ENCODE measurements around the gene GCSAM. TPM values are rescaled to one million over a fixed set of nuclear protein-coding genes. Genes with fewer than 3 reads are reported as not detected.

Gene GCSAM
- total RNA-seq, 1 donor from 2014 or later: 0.52 TPM

- no peaks in the 10 kb centered on the region for H3K36me3 ChIP-seq (ENCODE audit: control insufficient read depth in 3 of 3, insufficient read depth in 3 of 3, low read length in 3 of 3)
- H3K9ac ChIP-seq (ENCODE audit: low read depth in 1 of 3, low read length in 3 of 3): no peak overlapping the region
- no peaks in the 10 kb centered on the region for H3K9me3 ChIP-seq (ENCODE audit: control insufficient read depth in 3 of 3, low read length in 3 of 3)
- H3K27me3 ChIP-seq (ENCODE audit: control insufficient read depth in 3 of 3, insufficient read depth in 3 of 3, low read length in 3 of 3): no peaks in the 10 kb centered on the region
- no peak overlapping the region for H3K4me3 ChIP-seq (ENCODE audit: low read length in 3 of 3)
- H3K27ac ChIP-seq (ENCODE audit: low read depth, low read length): no peak overlapping the region
- H3K4me1 ChIP-seq (ENCODE audit: control insufficient read depth in 3 of 3, insufficient read depth in 3 of 3, low read length in 3 of 3): peaks cover 0 to 2% (median 0%) of the 10 kb centered on the region in 3 donors
Measured at GRCh38 chr3:112131111-112131510, 1.9 kb downstream of the GCSAM start.

GRCh38 chr3:112130638-112130993 is 2.4 kb downstream of the GCSAM start:
- no peaks in the 10 kb centered on the region for H3K36me3 ChIP-seq (ENCODE audit: control insufficient read depth in 3 of 3, insufficient read depth in 3 of 3, low read length in 3 of 3)
- H3K9me3 ChIP-seq (ENCODE audit: control insufficient read depth in 3 of 3, low read length in 3 of 3): no peaks in the 10 kb centered on the region
- peaks cover 0 to 2% (median 0%) of the 10 kb centered on the region in 3 donors for H3K4me1 ChIP-seq (ENCODE audit: control insufficient read depth in 3 of 3, insufficient read depth in 3 of 3, low read length in 3 of 3)
- no peak overlapping the region for H3K4me3 ChIP-seq (ENCODE audit: low read length in 3 of 3)
- no peak overlapping the region for H3K27ac ChIP-seq (ENCODE audit: low read depth, low read length)
- no peak overlapping the region for H3K9ac ChIP-seq (ENCODE audit: low read depth in 1 of 3, low read length in 3 of 3)
- no peaks in the 10 kb centered on the region for H3K27me3 ChIP-seq (ENCODE audit: control insufficient read depth in 3 of 3, insufficient read depth in 3 of 3, low read length in 3 of 3)

- Histone ChIP-seq H3K36me3 (ENCODE audit: control insufficient read depth in 3 of 3, insufficient read depth in 3 of 3, low read length in 3 of 3) (no peaks in the 10 kb centered on the region), H3K27me3 (ENCODE audit: control insufficient read depth in 3 of 3, insufficient read depth in 3 of 3, low read length in 3 of 3) (no peaks in the 10 kb centered on the region), H3K9ac (ENCODE audit: low read depth in 1 of 3, low read length in 3 of 3) (no peak overlapping the region), H3K4me3 (ENCODE audit: low read length in 3 of 3) (no peak overlapping the region), H3K4me1 (ENCODE audit: control insufficient read depth in 3 of 3, insufficient read depth in 3 of 3, low read length in 3 of 3) (peaks cover 0 to 2% (median 0%) of the 10 kb centered on the region in 3 donors), H3K9me3 (ENCODE audit: control insufficient read depth in 3 of 3, low read length in 3 of 3) (no peaks in the 10 kb centered on the region), H3K27ac (ENCODE audit: low read depth, low read length) (no peak overlapping the region)
Measured at GRCh38 chr3:112129925-112130637, 3.0 kb downstream of the GCSAM start.

GRCh38 chr3:112128843-112129727 is 4.0 kb downstream of the GCSAM start:
- H3K36me3 ChIP-seq (ENCODE audit: control insufficient read depth in 3 of 3, insufficient read depth in 3 of 3, low read length in 3 of 3): no peaks in the 10 kb centered on the region
- H3K9me3 ChIP-seq (ENCODE audit: control insufficient read depth in 3 of 3, low read length in 3 of 3): no peaks in the 10 kb centered on the region
- peaks cover 0 to 2% (median 0%) of the 10 kb centered on the region in 3 donors for H3K4me1 ChIP-seq (ENCODE audit: control insufficient read depth in 3 of 3, insufficient read depth in 3 of 3, low read length in 3 of 3)
- H3K27me3 ChIP-seq (ENCODE audit: control insufficient read depth in 3 of 3, insufficient read depth in 3 of 3, low read length in 3 of 3): no peaks in the 10 kb centered on the region
- H3K27ac ChIP-seq (ENCODE audit: low read depth, low read length): no peak overlapping the region
- H3K4me3 ChIP-seq (ENCODE audit: low read length in 3 of 3): no peak overlapping the region
- no peak overlapping the region for H3K9ac ChIP-seq (ENCODE audit: low read depth in 1 of 3, low read length in 3 of 3)

GRCh38 chr3:112127522-112128494 is 5.2 kb downstream of the GCSAM start:
- no peak overlapping the region for H3K9ac ChIP-seq (ENCODE audit: low read depth in 1 of 3, low read length in 3 of 3)
- H3K36me3 ChIP-seq (ENCODE audit: control insufficient read depth in 3 of 3, insufficient read depth in 3 of 3, low read length in 3 of 3): no peaks in the 10 kb centered on the region
- H3K27ac ChIP-seq (ENCODE audit: low read depth, low read length): no peak overlapping the region
- H3K4me3 ChIP-seq (ENCODE audit: low read length in 3 of 3): no peak overlapping the region
- H3K9me3 ChIP-seq (ENCODE audit: control insufficient read depth in 3 of 3, low read length in 3 of 3): no peaks in the 10 kb centered on the region
- no peaks in the 10 kb centered on the region for H3K4me1 ChIP-seq (ENCODE audit: control insufficient read depth in 3 of 3, insufficient read depth in 3 of 3, low read length in 3 of 3)
- no peaks in the 10 kb centered on the region for H3K27me3 ChIP-seq (ENCODE audit: control insufficient read depth in 3 of 3, insufficient read depth in 3 of 3, low read length in 3 of 3)

GRCh38 chr3:112126511-112126911 is 6.5 kb downstream of the GCSAM start:
- H3K36me3 ChIP-seq (ENCODE audit: control insufficient read depth in 3 of 3, insufficient read depth in 3 of 3, low read length in 3 of 3): no peaks in the 10 kb centered on the region
- H3K9me3 ChIP-seq (ENCODE audit: control insufficient read depth in 3 of 3, low read length in 3 of 3): no peaks in the 10 kb centered on the region
- H3K27ac ChIP-seq (ENCODE audit: low read depth, low read length): no peak overlapping the region
- H3K4me1 ChIP-seq (ENCODE audit: control insufficient read depth in 3 of 3, insufficient read depth in 3 of 3, low read length in 3 of 3): no peaks in the 10 kb centered on the region
- no peaks in the 10 kb centered on the region for H3K27me3 ChIP-seq (ENCODE audit: control insufficient read depth in 3 of 3, insufficient read depth in 3 of 3, low read length in 3 of 3)
- H3K9ac ChIP-seq (ENCODE audit: low read depth in 1 of 3, low read length in 3 of 3): no peak overlapping the region
- H3K4me3 ChIP-seq (ENCODE audit: low read length in 3 of 3): no peak overlapping the region

GRCh38 chr3:112124907-112125607 is 8.0 kb downstream of the GCSAM start:
- no peaks in the 10 kb centered on the region for H3K27me3 ChIP-seq (ENCODE audit: control insufficient read depth in 3 of 3, insufficient read depth in 3 of 3, low read length in 3 of 3)
- no peak overlapping the region for H3K9ac ChIP-seq (ENCODE audit: low read depth in 1 of 3, low read length in 3 of 3)
- H3K9me3 ChIP-seq (ENCODE audit: control insufficient read depth in 3 of 3, low read length in 3 of 3): no peaks in the 10 kb centered on the region
- no peaks in the 10 kb centered on the region for H3K36me3 ChIP-seq (ENCODE audit: control insufficient read depth in 3 of 3, insufficient read depth in 3 of 3, low read length in 3 of 3)
- H3K27ac ChIP-seq (ENCODE audit: low read depth, low read length): no peak overlapping the region
- H3K4me3 ChIP-seq (ENCODE audit: low read length in 3 of 3): no peak overlapping the region
- H3K4me1 ChIP-seq (ENCODE audit: control insufficient read depth in 3 of 3, insufficient read depth in 3 of 3, low read length in 3 of 3): no peaks in the 10 kb centered on the region

- H3K27me3 ChIP-seq (ENCODE audit: control insufficient read depth in 3 of 3, insufficient read depth in 3 of 3, low read length in 3 of 3): no peaks in the 10 kb centered on the region
- no peaks in the 10 kb centered on the region for H3K36me3 ChIP-seq (ENCODE audit: control insufficient read depth in 3 of 3, insufficient read depth in 3 of 3, low read length in 3 of 3)
- H3K27ac ChIP-seq (ENCODE audit: low read depth, low read length): no peak overlapping the region
- H3K4me1 ChIP-seq (ENCODE audit: control insufficient read depth in 3 of 3, insufficient read depth in 3 of 3, low read length in 3 of 3): no peaks in the 10 kb centered on the region
- H3K4me3 ChIP-seq (ENCODE audit: low read length in 3 of 3): no peak overlapping the region
- no peaks in the 10 kb centered on the region for H3K9me3 ChIP-seq (ENCODE audit: control insufficient read depth in 3 of 3, low read length in 3 of 3)
- no peak overlapping the region for H3K9ac ChIP-seq (ENCODE audit: low read depth in 1 of 3, low read length in 3 of 3)
Measured at GRCh38 chr3:112123548-112123947, 9.5 kb downstream of the GCSAM start.

GRCh38 chr3:112122870-112123269 is 10.2 kb downstream of the GCSAM start:
- H3K4me3 ChIP-seq (ENCODE audit: low read length in 3 of 3): no peak overlapping the region
- no peaks in the 10 kb centered on the region for H3K36me3 ChIP-seq (ENCODE audit: control insufficient read depth in 3 of 3, insufficient read depth in 3 of 3, low read length in 3 of 3)
- no peaks in the 10 kb centered on the region for H3K9me3 ChIP-seq (ENCODE audit: control insufficient read depth in 3 of 3, low read length in 3 of 3)
- H3K27ac ChIP-seq (ENCODE audit: low read depth, low read length): no peak overlapping the region
- no peaks in the 10 kb centered on the region for H3K4me1 ChIP-seq (ENCODE audit: control insufficient read depth in 3 of 3, insufficient read depth in 3 of 3, low read length in 3 of 3)
- no peak overlapping the region for H3K9ac ChIP-seq (ENCODE audit: low read depth in 1 of 3, low read length in 3 of 3)
- H3K27me3 ChIP-seq (ENCODE audit: control insufficient read depth in 3 of 3, insufficient read depth in 3 of 3, low read length in 3 of 3): no peaks in the 10 kb centered on the region
